ENCODE measurements around the gene HLA-DQB1.

Gene HLA-DQB1

GRCh38 chr6:32623693-32624092 is 42.8 kb downstream of the HLA-DQB1 start:
- DNase-seq: no peak

- no peak for DNase-seq
These were observed 43.7 kb downstream of the HLA-DQB1 start for GRCh38 chr6:32622545-32623401.

DNA sequence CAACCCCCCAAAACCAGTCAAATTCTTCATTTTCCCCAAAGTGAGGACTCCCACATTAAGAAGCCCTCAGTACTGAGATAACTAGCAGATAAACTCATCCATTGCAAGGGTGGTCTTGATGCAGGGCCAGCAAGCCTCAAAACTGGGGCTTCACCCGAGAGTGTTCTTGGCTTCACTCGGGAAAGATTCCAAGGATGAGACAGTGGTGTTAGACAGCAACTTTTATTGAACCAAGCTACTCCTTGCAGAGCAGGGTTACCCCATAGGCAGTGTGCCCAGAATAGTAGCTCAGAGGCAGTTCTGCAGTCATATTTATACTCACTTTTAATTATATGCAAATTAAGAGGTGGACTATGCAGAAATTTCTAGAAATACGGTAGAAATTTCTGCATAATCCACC is 45.1 kb downstream of the HLA-DQB1 start:
- no peak for DNase-seq

- DNase-seq: no peak
These were observed 48.7 kb downstream of the HLA-DQB1 start for GRCh38 chr6:32617751-32618150.

GRCh38 chr6:32615885-32616532 is 50.4 kb downstream of the HLA-DQB1 start:
- DNase-seq: no peak

DNA sequence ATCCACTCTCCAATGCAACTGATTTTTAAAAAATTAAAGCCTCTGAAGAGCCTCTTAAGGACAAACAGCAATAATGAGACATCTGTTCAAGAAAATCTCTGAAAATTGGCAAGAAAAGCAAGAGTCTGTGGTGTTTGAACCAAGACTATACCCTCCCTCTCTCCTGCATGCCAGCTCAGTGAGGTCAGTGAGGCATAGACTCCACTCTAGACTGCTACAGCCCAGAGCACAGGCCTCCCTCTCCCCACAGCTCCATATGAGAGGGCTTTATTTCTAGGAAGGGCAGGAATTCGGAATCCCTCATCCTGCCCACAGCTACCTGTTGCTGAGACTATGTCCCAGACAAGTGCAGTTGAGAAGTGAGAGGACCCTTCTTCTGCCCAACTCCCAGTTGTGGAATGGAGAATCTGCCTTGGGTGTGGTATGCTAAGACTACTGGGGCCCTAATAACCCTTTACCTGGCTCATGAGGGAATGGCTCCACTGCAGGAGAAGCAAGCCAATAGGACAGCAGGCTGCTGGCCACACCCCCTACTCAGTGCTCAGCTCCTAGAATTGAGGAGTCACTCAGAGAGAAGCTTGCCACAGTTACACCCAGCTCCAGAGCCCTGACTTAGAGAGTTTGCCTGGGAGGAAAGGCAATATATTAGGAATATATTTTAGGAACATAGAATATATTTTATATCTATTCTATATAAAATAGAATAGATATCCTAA is 51.9 kb downstream of the HLA-DQB1 start:
- DNase-seq: no peak

- DNase-seq: no peak
These were observed 53.0 kb downstream of the HLA-DQB1 start for GRCh38 chr6:32613475-32613874.

GRCh38 chr6:32610682-32611296 is 55.7 kb downstream of the HLA-DQB1 start:
- DNase-seq: no peak

DNA sequence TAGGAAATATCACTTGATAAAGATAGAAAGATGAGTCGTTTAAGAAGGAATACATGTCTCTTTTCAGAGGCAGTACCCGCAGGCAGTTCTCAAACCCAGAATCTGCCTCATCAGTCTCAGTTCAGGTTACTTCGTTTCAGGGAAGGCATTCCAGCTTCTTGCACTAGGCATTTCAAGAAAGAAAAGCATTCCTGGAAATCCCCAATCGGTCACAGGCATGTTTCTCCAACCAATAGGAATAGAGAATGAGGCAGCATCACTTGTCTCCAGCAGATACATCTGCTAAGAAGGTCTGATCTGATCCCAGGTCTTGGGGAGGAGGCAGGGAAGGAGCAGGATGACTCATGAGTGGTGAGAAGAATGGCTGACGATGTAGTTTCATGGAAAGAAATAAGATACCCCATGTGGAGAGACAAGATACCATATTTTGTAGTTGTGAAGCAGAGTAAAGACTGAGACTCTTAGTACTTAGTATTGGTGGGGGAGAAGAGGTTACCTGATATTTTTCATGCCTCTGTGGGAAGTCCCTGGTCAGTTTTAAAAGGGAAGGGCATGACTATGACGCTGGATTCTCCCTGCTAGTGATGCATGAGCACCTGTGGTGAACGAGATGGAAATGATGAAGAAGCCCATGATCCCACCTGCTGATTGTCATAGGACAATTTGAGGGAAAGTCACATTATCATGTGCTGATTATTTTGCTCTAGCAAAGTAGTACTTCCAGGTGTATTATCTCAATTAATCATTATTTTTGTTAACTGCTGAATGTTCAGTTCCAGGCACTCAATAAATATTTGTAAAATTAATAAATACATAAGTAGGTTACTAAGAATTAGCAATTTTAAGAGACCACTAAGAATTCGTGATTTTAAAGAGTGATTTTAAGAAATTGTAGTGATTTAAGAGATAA is 56.5 kb downstream of the HLA-DQB1 start:
- DNase-seq: peak; percentile 11

Measured in SHP77 treated with DMSO at 0.1 percent for 48 hours (cell line).